T-helper 2 cell treated with Interferon-gamma antibody and Interleukin-4, amounts not matched to agents 100 ng/mL and 5 ng/mL, for 36 hours (primary cell): ENCODE measurements around the gene GZMB. TPM values are rescaled to one million over a fixed set of nuclear protein-coding genes. Genes with fewer than 3 reads are reported as not detected.
"Not testable (repeated sequence)": the region's sequence is repeated elsewhere in the genome, so short reads cannot be mapped to it uniquely, and the experiment has no call there.

Experiments used
- intact Hi-C: fragments of 100-400 bp; cut with micrococcal nuclease; formaldehyde crosslinking; loops from one replicate; pipeline ENCODE4 v1.15.1; 2023
- total RNA-seq: library from RNA; stranded (reverse); gene quantifications from 2 replicates; pipeline ENCODE4 v1.2.3, GENCODE V29; 2022

The GZMB gene, protein sequence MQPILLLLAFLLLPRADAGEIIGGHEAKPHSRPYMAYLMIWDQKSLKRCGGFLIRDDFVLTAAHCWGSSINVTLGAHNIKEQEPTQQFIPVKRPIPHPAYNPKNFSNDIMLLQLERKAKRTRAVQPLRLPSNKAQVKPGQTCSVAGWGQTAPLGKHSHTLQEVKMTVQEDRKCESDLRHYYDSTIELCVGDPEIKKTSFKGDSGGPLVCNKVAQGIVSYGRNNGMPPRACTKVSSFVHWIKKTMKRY
- 127 and 128 TPM in 2 replicates for total RNA-seq

DNA sequence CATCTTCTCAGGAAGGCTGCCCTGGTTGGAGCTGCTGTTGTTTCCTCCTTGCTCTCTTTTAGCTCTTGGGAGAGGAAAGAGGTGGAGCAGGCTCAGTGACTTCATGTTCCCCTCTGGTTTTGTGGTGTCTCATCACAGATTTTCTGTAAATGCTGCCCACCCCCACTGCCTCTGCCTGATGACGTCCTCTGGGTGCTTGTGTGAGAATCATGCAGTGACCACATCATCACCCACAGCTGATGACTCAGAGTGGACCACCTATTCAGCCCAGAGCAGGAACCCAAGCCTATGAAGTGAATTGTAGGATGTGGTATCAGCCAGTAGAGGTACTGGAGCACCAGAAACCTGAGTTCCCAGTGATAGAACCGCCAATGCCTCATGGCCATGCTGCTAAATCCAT, at the start of gene GZMB:
Gene GZMB (minus strand): TSS at position 33 of the 400 bp plus-strand sequence. CDS start 30 bp downstream, at position 3.
- intact Hi-C loops: loop anchor here (1.0 kb wide), 1 partner anchor 39 kb away; no protein-coding TSS in a partner anchor

GRCh38 chr14:24681056-24681455, 47.1 kb upstream of the GZMB start:
- intact Hi-C loops: no loop called here

DNA sequence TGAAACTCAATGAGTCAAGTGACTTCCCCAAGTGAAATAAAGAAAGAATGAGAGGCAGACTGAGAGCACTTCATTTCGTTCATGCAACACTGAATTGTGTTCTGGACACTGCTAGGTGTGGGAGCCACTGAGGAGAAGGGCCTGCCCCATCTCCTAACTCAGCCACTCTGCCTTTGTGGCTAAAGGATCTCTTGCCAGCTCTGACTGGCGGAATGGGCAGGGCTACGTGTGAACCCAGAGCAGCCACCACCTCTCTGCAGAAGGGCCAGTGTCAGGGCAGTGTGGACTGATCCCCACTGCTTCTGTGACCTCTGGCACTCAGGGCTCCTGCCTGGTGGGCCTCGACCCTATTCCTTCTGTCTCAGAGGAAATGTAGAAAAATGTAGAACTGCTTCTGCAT, 46.5 kb upstream of the GZMB start:
- intact Hi-C loops: no loop called here

DNA sequence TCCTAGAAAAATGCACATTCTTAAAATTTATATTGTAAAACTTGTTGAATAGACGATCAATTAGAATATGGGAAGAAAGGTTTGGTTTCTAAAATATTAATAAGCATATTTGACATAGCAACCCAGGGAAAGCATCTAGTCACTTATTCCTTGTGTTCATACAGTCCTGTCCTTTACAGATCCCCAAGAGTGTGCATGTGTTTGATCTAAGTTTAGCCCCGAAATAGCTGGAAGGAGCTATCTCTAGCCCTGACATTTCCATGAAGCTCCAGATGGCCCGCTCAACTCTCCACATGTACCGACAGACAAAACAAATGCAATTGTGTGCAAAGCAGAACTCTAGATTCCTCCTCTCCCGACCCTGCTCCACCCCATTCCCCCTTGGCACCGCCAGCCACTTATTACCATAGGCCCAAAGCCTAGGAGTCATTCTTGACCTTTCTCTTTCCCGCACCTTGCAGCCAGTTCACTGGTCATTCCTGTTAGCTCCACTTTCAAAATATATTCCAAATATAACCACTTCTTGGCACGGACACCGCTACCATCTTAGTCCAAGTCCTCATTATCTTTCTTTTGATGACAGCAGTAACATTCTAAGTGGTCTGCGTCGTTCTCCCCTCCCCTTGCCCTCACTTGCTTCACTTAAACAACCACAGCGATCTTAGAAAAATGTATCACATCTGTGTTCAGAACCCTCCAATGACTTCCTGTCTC, 45.4 kb upstream of the GZMB start:
- intact Hi-C loops: loop anchor here (1.0 to 10.0 kb wide), 7 partner anchors 14 to 565 kb away; partner anchors contain the start of genes DCAF11, NRL, SDR39U1 and TINF2

GRCh38 chr14:24678801-24679247, 44.8 kb upstream of the GZMB start:
- intact Hi-C loops: loop anchor here (1.0 to 10.0 kb wide), 7 partner anchors 14 to 564 kb away; partner anchors contain the start of genes DCAF11, NRL, SDR39U1 and TINF2

DNA sequence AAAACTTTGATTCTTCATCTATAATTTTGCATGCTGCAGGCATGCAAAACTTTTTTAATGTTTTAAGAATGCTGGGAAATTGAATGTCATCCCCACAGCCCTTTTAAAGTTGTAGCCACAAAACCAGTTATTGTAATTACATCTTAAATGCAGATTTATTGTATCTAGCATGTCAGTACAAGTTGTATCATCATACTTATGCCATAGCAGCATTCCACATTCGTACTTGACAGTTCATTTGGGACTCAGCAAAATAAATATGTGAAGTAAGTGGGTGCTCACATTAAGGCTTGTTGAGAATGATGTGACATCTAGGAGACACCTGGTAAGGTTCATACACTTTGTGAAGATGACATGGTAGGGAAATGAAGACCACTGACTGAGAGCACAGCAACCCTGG, 44.0 kb upstream of the GZMB start:
- intact Hi-C loops: loop anchor here (2.0 to 10.0 kb wide), 5 partner anchors 197 to 563 kb away; partner anchors contain the start of genes DCAF11, NRL, SDR39U1 and TINF2

GRCh38 chr14:24674204-24674970, 40.4 kb upstream of the GZMB start:
- intact Hi-C loops: loop anchor here (2.0 to 10.0 kb wide), 3 partner anchors 14 to 560 kb away; partner anchors contain the start of genes DCAF11, NRL and TINF2

- intact Hi-C loops: loop anchor here (1.0 to 10.0 kb wide), 6 partner anchors 8 to 559 kb away; partner anchors contain the start of genes DCAF11, GZMB, NRL and TINF2
Observed at GRCh38 chr14:24673534-24674203, 39.7 kb upstream of the GZMB start.

DNA sequence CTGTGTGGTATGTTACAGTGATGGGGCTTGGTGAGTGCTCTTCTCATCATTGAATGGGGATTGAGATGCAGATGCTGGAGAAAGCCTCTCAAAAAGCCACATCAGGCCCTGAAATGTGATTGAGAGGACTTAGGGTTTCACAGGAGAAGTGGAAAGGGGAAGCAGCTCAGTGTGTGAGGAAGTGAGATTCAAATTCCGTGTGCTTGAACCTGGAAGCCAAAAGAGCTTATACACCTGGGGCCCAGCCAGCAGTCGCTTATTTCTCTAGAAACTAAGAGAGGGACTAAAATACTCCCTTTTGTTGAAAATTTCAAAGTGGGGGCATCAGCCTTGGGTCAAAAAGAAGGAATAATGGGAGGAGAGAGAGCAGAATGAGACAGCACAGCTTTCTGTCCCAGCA, 39.1 kb upstream of the GZMB start:
- intact Hi-C loops: loop anchor here (1.0 to 10.0 kb wide), 5 partner anchors 8 to 558 kb away; partner anchors contain the start of genes DCAF11, GZMB, NRL and TINF2

DNA sequence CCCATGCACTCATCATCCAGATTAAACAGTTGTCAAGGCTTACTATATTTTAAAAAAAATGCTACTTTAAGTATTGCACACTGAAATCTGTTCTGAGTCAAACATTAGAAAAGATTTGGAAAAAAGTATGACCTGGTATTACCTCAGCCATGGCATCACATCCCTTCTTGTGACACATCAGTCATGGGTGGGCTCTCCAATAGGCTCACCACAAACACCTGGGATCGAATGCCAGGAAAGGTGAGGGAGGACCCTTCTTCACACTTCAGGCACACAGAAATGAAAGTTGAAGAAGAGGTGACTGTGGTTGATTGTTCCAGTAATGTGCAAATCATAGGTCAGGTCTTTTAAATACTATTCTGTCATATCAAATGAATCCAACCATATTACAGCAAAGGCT, 36.6 kb upstream of the GZMB start:
- intact Hi-C loops: loop anchor here (10.0 kb wide), 2 partner anchors 426 to 556 kb away; partner anchors contain the start of genes DCAF11, NRL and TINF2

GRCh38 chr14:24669651-24670050, 35.7 kb upstream of the GZMB start:
- intact Hi-C loops: loop anchor here (10.0 kb wide), 2 partner anchors 425 to 555 kb away; partner anchors contain the start of genes DCAF11, NRL and TINF2

- intact Hi-C loops: loop anchor here (1.0 kb wide), 2 partner anchors 8 to 28 kb away; no protein-coding TSS in a partner anchor
Observed at GRCh38 chr14:24665440-24665991, 31.5 kb upstream of the GZMB start.

- intact Hi-C loops: no loop called here
Observed at GRCh38 chr14:24664366-24664765, 30.4 kb upstream of the GZMB start.

- intact Hi-C loops: no loop called here
Observed at GRCh38 chr14:24662753-24663152, 28.8 kb upstream of the GZMB start.

DNA sequence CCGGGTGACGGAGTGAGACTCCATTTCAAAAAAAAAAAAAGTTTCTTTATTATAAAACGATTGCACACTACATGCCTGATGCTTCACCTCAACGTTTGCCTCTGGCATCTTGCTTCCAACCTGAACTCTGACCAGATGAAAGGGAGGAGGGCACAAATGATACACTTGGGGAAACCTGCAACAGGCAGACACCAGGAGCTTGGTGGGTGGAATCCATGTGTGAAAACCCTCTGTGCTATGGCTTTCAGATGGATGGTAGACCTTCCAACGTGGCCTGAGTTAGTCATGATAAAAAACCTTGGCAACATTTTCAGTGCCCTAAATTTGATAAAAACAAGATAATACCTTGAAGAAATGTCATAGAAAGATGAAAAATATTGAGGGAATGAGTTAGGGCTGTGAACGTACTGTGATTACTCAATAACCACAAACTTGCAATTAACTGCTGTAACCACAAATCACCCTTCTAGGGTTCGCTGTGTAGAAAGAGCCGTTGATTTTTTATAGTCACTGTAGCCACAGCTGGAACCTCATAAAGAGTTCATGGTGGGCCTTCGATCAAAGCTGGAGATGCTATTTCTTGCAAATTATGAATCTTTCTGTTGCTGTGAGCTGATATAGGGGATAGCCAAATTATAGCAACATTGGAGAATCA, 26.1 kb upstream of the GZMB start:
- intact Hi-C loops: loop anchor here (2.0 kb wide), 1 partner anchor 15 kb away; no protein-coding TSS in a partner anchor

- intact Hi-C loops: not testable (repeated sequence)
Observed at GRCh38 chr14:24648361-24648760, 14.4 kb upstream of the GZMB start.

- intact Hi-C loops: no loop called here
Observed at GRCh38 chr14:24639905-24640304, 5.9 kb upstream of the GZMB start.

GRCh38 chr14:24639270-24639669, 5.3 kb upstream of the GZMB start:
- intact Hi-C loops: no loop called here

DNA sequence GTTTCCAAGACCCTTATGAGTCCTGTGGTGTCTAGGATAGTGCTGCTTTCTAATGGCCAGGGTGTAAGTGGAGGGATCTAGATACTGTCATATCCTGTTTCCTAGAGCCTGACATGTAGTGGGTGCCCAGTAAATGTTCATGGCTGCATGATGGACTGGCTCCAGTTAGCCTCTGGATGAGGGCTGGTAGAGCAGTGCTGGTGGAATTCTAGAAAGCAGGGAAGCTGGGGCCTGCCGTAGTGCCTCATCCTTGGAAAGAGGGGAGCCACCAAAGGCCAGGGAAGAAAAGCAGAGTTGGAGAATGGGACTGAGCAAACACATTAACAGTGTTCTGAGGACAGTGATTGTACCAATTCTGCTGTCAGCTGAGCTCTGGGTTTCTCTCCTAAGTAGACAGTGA, 637 bp downstream of the GZMB start:
- intact Hi-C loops: no loop called here
